NB4 (cell line): ENCODE data around the gene FBXW4.

Experiments used
- POLR2A ChIP-seq: IDR thresholded peaks from 2 replicates; pipeline ENCODE4 v1.6.1; 2011; ENCODE audit warnings: mild to moderate bottlenecking; ENCODE audit not compliant: insufficient read length; ENCODE audit errors: extremely low read depth
- TF ChIP-seq, protein P1 (sequence below): IDR thresholded peaks from one replicate; pipeline ENCODE4 v1.5.1; 2012; ENCODE audit warnings: low read depth, low read length
- TF ChIP-seq, protein P2 (sequence below): IDR thresholded peaks from 2 replicates; pipeline ENCODE4 v1.6.1; 2011; ENCODE audit warnings: low read depth, low read length

DNA sequence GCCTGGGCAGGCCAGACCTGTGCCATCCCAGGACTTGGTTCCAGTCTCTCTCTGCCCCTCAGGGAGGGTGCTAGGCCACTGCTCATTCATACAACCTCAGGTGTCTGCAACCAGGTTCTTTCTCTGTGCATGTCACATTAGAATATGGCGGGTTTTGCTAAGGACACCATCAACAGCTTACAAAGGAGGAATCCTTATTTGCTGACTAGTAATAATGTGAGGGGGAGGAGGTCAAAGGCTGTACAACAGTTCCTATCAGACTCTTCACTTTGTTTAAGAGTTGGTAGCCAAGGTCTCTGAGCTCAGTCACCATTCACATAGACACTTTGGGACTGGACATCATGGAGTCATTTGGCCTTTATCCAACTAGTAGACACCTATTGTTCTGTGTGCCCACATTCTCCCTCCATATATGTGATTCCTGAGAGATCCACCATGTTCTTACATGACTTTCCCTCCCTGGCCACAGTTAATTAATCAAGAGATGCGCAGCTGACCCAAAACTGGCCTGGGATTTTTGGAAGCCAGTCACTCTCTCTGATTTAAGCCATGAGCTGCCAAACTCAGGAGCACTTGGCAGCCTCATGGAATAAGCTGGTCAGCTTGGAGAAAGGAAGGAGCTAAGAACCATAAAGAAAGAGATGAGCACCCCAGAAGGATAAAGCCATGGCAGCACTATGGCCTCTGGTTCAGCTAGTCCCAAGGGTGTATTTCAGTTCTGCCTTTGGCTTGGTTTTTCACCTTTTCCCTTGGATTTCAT, 55.6 kb downstream of the FBXW4 start:
- TF ChIP-seq, protein P1, sequence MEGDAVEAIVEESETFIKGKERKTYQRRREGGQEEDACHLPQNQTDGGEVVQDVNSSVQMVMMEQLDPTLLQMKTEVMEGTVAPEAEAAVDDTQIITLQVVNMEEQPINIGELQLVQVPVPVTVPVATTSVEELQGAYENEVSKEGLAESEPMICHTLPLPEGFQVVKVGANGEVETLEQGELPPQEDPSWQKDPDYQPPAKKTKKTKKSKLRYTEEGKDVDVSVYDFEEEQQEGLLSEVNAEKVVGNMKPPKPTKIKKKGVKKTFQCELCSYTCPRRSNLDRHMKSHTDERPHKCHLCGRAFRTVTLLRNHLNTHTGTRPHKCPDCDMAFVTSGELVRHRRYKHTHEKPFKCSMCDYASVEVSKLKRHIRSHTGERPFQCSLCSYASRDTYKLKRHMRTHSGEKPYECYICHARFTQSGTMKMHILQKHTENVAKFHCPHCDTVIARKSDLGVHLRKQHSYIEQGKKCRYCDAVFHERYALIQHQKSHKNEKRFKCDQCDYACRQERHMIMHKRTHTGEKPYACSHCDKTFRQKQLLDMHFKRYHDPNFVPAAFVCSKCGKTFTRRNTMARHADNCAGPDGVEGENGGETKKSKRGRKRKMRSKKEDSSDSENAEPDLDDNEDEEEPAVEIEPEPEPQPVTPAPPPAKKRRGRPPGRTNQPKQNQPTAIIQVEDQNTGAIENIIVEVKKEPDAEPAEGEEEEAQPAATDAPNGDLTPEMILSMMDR: no peak
- TF ChIP-seq, protein P2, sequence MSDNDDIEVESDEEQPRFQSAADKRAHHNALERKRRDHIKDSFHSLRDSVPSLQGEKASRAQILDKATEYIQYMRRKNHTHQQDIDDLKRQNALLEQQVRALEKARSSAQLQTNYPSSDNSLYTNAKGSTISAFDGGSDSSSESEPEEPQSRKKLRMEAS: no peak
- no peak for TF ChIP-seq POLR2A
